ENCODE measurements around the gene SLC1A7. TPM values are rescaled to one million over a fixed set of nuclear protein-coding genes. Genes with fewer than 3 reads are reported as not detected.
A peak's percentile ranks its signal among the peaks of the same experiment; 100 is the strongest.

SLC1A7 gene
- total and polyA plus RNA-seq, 2 of the 13 experiments (the other 11 are each of a cell fraction or from before 2014, with no cell fraction given): 0.04 to 2.0 TPM

- TF ChIP-seq ZNF687 (CRISPR knock-in tag; IDR thresholded peaks at IDR 0.05): peak; percentile 47
- 0 out of 2 replicates have a peak, but pooled peaks have one; percentile 14 for TF ChIP-seq ARID5B (CRISPR knock-in tag; IDR thresholded peaks at IDR 0.05)
- 0 out of 2 replicates have a peak, but pooled peaks have one; percentile 2 for TF ChIP-seq KDM5B (CRISPR knock-in tag; IDR thresholded peaks at IDR 0.05; ENCODE audit: borderline replicate concordance)
- TF ChIP-seq ZNF335 (CRISPR knock-in tag; IDR thresholded peaks at IDR 0.05): no peak
- TF ChIP-seq HNF4G (IDR thresholded peaks at IDR 0.05; ENCODE audit: borderline replicate concordance, low read depth, low read length): no peak; the same call in 1 of the 2 replicates
- TF ChIP-seq HNF4G (CRISPR knock-in tag; IDR thresholded peaks at IDR 0.05; ENCODE audit: borderline replicate concordance, low read depth): peak; percentile 76
- no peak for TF ChIP-seq ZNF629 (CRISPR knock-in tag; conservative IDR thresholded peaks at IDR 0.05)
- peak; percentile 89 for TF ChIP-seq ZBTB33 (CRISPR knock-in tag; IDR thresholded peaks at IDR 0.05)
- TF ChIP-seq POGZ (CRISPR knock-in tag; IDR thresholded peaks at IDR 0.05): peak; percentile 61
- no peak for TF ChIP-seq ETS1 (CRISPR knock-in tag; IDR thresholded peaks at IDR 0.05)
- TF ChIP-seq HIVEP1 (CRISPR knock-in tag; IDR thresholded peaks at IDR 0.05): peak; percentile 30; the same call in 1 of the 2 replicates
- TF ChIP-seq NCOR1 (IDR thresholded peaks at IDR 0.05; ENCODE audit: borderline replicate concordance, low read length): peak; percentile 67; the same call in 1 of the 2 replicates
- TF ChIP-seq ZNF260 (CRISPR knock-in tag; IDR thresholded peaks at IDR 0.05; ENCODE audit: borderline replicate concordance, low read depth): no peak
- no peak for TF ChIP-seq CBX2 (IDR thresholded peaks at IDR 0.05; ENCODE audit: low read depth, low read length)
- 0 out of 2 replicates have a peak, but pooled peaks have one; percentile 20 for TF ChIP-seq CBX2 (CRISPR knock-in tag; IDR thresholded peaks at IDR 0.05; ENCODE audit: low read depth)
- TF ChIP-seq HNRNPL (IDR thresholded peaks at IDR 0.05; ENCODE audit: low read depth, low read length): 0 out of 2 replicates have a peak, but pooled peaks have one; percentile 34
- TF ChIP-seq ZNF235 (CRISPR knock-in tag; IDR thresholded peaks at IDR 0.05; ENCODE audit: borderline replicate concordance): 0 out of 2 replicates have a peak, but pooled peaks have one; percentile 45
Measured at GRCh38 chr1:53092659-53093450, 49.6 kb downstream of the SLC1A7 start (continued).

Data from HepG2 (cell line).